Heart left ventricle (tissue), 16 donors: ENCODE data around the gene LDAH. TPM values are rescaled to one million over a fixed set of nuclear protein-coding genes. Genes with fewer than 3 reads are reported as not detected.

Source experiments
- ATAC-seq, 4 donors: fragments of 200-7000 bp; cut with Tn5 transposase; one replicate each; pipeline ENCODE4 v1.9.1; 2020 to 2022; ENCODE audit warnings: moderate library complexity in 4 of 4, mild to moderate bottlenecking in 3 of 4, moderate number of reproducible peaks in 1 of 4
- DNase-seq, 5 donors: peaks; one replicate each; pipeline ENCODE4 v3.0.0-alpha.2; 2020
- H3K27ac ChIP-seq, 12 donors: fragments of 200-600 bp; sonication (generic) in 4 of 12; one replicate each; pipeline versions ENCODE4 v1.5.0 to v1.8.0; 2016 to 2022; ENCODE audit warnings: mild to moderate bottlenecking in 2 of 12
- H3K27me3 ChIP-seq, 9 donors: fragments of 200-600 bp; sonication (generic) in 2 of 9; one replicate each; pipeline versions ENCODE4 v1.5.1 to v1.8.0; 2016 to 2022; ENCODE audit warnings: mild to moderate bottlenecking in 3 of 9
- H3K36me3 ChIP-seq, 9 donors: fragments of 200-600 bp; sonication (generic) in 2 of 9; one replicate each; pipeline versions ENCODE4 v1.5.0 to v1.8.0; 2018 to 2022; ENCODE audit warnings: mild to moderate bottlenecking in 2 of 9
- H3K4me1 ChIP-seq, 12 donors: fragments of 200-600 bp; sonication (generic) in 4 of 12; one replicate each; pipeline versions ENCODE4 v1.5.0 to v1.8.0; 2016 to 2022; ENCODE audit warnings: mild to moderate bottlenecking in 3 of 12
- H3K4me3 ChIP-seq, 12 donors: fragments of 200-600 bp; sonication (generic) in 4 of 12; one replicate each; pipeline versions ENCODE4 v1.5.0 to v1.8.0; 2017 to 2022; ENCODE audit warnings: mild to moderate bottlenecking in 9 of 12, moderate library complexity in 4 of 12
- H3K9me3 ChIP-seq, 12 donors: fragments of 200-600 bp; sonication (generic) in 4 of 12; one replicate each; pipeline versions ENCODE4 v1.5.0 to v1.8.0; 2016 to 2022; ENCODE audit warnings: mild to moderate bottlenecking in 1 of 12
- CTCF ChIP-seq, 12 donors: fragments of 200-600 bp; sonication (generic) in 4 of 12; IDR thresholded peaks; one replicate each; pipeline versions ENCODE4 v1.5.0 to v1.8.0; 2018 to 2022; ENCODE audit warnings: antibody characterized with exemption in 12 of 12, mild to moderate bottlenecking in 5 of 12
- POLR2A ChIP-seq, 2 donors: fragments of 450-650 bp; IDR thresholded peaks; one replicate each; pipeline ENCODE4 v1.6.1; 2017; ENCODE audit warnings: antibody characterized with exemption in 2 of 2, mild to moderate bottlenecking in 2 of 2, moderate library complexity in 2 of 2
- WGBS, 4 donors: extraction: QIAGEN DNeasy Blood & Tissue Kit in 2 of 4; methylation state at CpG; one replicate each; pipeline versions ENCODE4 v1.1.5 to v1.1.7; 2013 to 2018; 5-methylcytosine and 5-hydroxymethylcytosine counted together
- intact Hi-C, 10 donors: fragments of 100-400 bp; cut with DNase I; formaldehyde crosslinking; loops; one replicate each; pipeline versions ENCODE4 v1.11.1 to v1.14.2; 2022
- polyA plus RNA-seq, 2 donors: library from polyadenylated mRNA; stranded (reverse); fragments of 200-250 nt; gene quantifications; one replicate each; pipeline ENCODE4 v1.2.3, GENCODE V29; 2013
- total RNA-seq, 9 donors: library from RNA; depleted of rRNA in 2 of 9; stranded (reverse); fragments of >200 nt in 2 of 9; fragmentation: NEBNext Ultra II Directional in 3 of 9; extraction: Animal tissue kit (Norgen Biotek cat#: 25700) in 3 of 9; gene quantifications; one replicate each; pipeline versions ENCODE4 v1.1.0 to v1.2.4, GENCODE V29; 2016 to 2023
- donor health status: ischemic (EF 13 %, LVEDD 7.1; RV severe dilation, severe dysfunction).
- donor health status: healthy with polysubstance abuse.
- donor health status: DM: no; HTN: yes; CAD: no.
- donor health status: DM: no; HTN: no; CAD: no.
- donor health status: ischemic (EF 25% LVEDD 6.9; RV normal size, moderate dysfunction).
- donor health status: ischemic (EF 25% LVEDD 5.7; RV mildly dilated, moderate dysfunction).
- donor health status: healthy.
- donor health status: DM: yes; HTN: yes; CAD: no.
- donor health status: ischemic (EF 35%, LVEDD 5.7; RV mildly dilated, moderate dysfunction).
- donor health status: nonischemic (EF 11% LVEDD 7.7; RV severe dilation, severe dysfunction).
- donor health status: DM: yes; HTN: yes; CAD: no.
- donor health status: PGD.
- donor health status: ischemic (EF 29% LVEDD 5.4; RV normal size, mild dysfunction).
- donor health status: nonischemic (EF 23%, LVEDD 6.1; RV moderate dilation, normal function).

The LDAH gene
- total and polyA plus RNA-seq, 11 donors = 2.2 to 13.2 (median 6.7) TPM

DNA sequence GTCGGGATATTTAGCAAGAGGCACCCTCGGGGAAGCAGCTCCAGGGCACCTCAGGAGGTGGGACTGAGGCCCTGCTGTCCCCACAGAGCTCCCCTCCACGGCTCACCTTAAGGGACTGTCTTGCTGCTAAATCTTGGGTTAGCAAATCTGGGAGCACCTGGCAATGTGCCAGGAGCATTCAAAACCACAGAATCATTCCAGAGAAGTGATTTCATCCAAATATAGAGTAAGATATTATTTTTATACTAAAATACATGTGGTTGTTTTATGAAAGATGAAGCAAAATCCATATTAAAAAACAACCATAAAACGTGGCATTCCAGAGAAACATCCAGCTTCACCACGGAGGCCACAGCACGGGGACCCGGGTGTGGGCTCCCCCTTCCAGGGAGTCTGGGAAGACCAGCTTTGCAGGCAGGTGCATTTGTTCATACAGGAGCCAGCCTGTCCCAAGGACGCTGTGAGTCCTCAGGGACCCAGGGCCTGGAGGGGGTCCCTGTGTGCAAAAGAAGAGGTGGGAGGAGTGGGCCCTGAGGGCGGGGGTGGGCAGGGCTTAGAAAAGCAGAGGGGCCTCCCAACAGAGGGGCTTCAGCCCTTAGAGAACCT lies 188.3 kb downstream of the LDAH start:
- peaks cover 0 to 46% (median 14%) of the 10 kb centered on the region in 9 donors for H3K36me3 ChIP-seq
- no peaks in the 10 kb centered on the region for H3K9me3 ChIP-seq
- H3K27me3 ChIP-seq = no peaks in the 10 kb centered on the region
- TF ChIP-seq POLR2A (IDR thresholded peaks at IDR 0.05) (no peak), CTCF (IDR thresholded peaks at IDR 0.05) (peak in 1 of 12 donors; percentile 8)
- peak overlapping the region in 11 of 12 donors; percentile 7 to 90 (median 76) for H3K27ac ChIP-seq
- intact Hi-C loops = loop anchor here in 8 of 10 donors (1.0 to 10.0 kb wide), 10 partner anchors 32 to 192 kb away; partner anchors contain the start of gene RHOB (in 1 of the 8)
- 53 to 70% (median 61%) methylated on average over 7 to 9 of the region's 9 CpGs for WGBS, 4 donors
- ATAC-seq = no peak
- H3K4me3 ChIP-seq = no peak overlapping the region
- DNase-seq = peak in 2 of 5 donors; percentile 37 to 45
- peaks cover 5 to 60% (median 40%) of the 10 kb centered on the region in 12 donors for H3K4me1 ChIP-seq

Other genes with a start within 250 kb of the LDAH start
- gene HS1BP3, start 172.0 kb downstream of the LDAH start, total RNA-seq = 10 to 100 TPM; 12.7 to 23.7 (median 17.9) TPM
- gene HS1BP3, start 172.0 kb downstream of the LDAH start, polyA plus RNA-seq = 10 to 100 TPM; 21.0 to 23.7 TPM
- gene GDF7, start 156.0 kb downstream of the LDAH start, total RNA-seq = 1 to 10 TPM in 2 of 9 donors, under 1 TPM in 7; 0.14 to 1.6 (median 0.56) TPM
- under 1 TPM; 0.22 to 0.30 TPM for gene GDF7, start 156.0 kb downstream of the LDAH start, polyA plus RNA-seq
- gene APOB, start 221.0 kb upstream of the LDAH start, total RNA-seq = 10 to 100 TPM in 6 of 9 donors, 1 to 10 TPM in 3; 4.3 to 55.6 (median 11.9) TPM
- 1 to 10 TPM in 1 of 2 donors, under 1 TPM in 1; 0.72 to 2.3 TPM for gene APOB, start 221.0 kb upstream of the LDAH start, polyA plus RNA-seq